ENCODE results near the gene ASXL3.

- TF ChIP-seq ZFP30 (CRISPR knock-in tag; IDR thresholded peaks at IDR 0.05) (no peak), ZFP3 (CRISPR knock-in tag; IDR thresholded peaks at IDR 0.05) (no peak), SNAI2 (CRISPR knock-in tag; IDR thresholded peaks at IDR 0.05) (no peak), TOX (CRISPR knock-in tag; IDR thresholded peaks at IDR 0.05; ENCODE audit: borderline replicate concordance) (no peak), ZNF8 (CRISPR knock-in tag; IDR thresholded peaks at IDR 0.05) (no peak), PPARA (CRISPR knock-in tag; IDR thresholded peaks at IDR 0.05; ENCODE audit: borderline replicate concordance) (no peak), POU6F1 (CRISPR knock-in tag; IDR thresholded peaks at IDR 0.05; ENCODE audit: borderline replicate concordance, low read depth) (no peak), CSDC2 (CRISPR knock-in tag; IDR thresholded peaks at IDR 0.05) (no peak), RARB (CRISPR knock-in tag; IDR thresholded peaks at IDR 0.05) (no peak), ARNTL (CRISPR knock-in tag; IDR thresholded peaks at IDR 0.05; ENCODE audit: borderline replicate concordance, low read depth) (no peak), ZC3H10 (CRISPR knock-in tag; IDR thresholded peaks at IDR 0.05) (no peak), ZNF70 (CRISPR knock-in tag; IDR thresholded peaks at IDR 0.05) (no peak)
- TF ChIP-seq, protein P1, sequence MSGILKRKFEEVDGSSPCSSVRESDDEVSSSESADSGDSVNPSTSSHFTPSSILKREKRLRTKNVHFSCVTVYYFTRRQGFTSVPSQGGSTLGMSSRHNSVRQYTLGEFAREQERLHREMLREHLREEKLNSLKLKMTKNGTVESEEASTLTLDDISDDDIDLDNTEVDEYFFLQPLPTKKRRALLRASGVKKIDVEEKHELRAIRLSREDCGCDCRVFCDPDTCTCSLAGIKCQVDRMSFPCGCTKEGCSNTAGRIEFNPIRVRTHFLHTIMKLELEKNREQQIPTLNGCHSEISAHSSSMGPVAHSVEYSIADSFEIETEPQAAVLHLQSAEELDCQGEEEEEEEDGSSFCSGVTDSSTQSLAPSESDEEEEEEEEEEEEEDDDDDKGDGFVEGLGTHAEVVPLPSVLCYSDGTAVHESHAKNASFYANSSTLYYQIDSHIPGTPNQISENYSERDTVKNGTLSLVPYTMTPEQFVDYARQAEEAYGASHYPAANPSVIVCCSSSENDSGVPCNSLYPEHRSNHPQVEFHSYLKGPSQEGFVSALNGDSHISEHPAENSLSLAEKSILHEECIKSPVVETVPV (CRISPR knock-in tag; IDR thresholded peaks at IDR 0.05), result no peak
- TF ChIP-seq, protein P2, sequence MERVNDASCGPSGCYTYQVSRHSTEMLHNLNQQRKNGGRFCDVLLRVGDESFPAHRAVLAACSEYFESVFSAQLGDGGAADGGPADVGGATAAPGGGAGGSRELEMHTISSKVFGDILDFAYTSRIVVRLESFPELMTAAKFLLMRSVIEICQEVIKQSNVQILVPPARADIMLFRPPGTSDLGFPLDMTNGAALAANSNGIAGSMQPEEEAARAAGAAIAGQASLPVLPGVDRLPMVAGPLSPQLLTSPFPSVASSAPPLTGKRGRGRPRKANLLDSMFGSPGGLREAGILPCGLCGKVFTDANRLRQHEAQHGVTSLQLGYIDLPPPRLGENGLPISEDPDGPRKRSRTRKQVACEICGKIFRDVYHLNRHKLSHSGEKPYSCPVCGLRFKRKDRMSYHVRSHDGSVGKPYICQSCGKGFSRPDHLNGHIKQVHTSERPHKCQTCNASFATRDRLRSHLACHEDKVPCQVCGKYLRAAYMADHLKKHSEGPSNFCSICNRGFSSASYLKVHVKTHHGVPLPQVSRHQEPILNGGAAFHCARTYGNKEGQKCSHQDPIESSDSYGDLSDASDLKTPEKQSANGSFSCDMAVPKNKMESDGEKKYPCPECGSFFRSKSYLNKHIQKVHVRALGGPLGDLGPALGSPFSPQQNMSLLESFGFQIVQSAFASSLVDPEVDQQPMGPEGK (CRISPR knock-in tag; IDR thresholded peaks at IDR 0.05; ENCODE audit: borderline replicate concordance), result no peak
Observed at GRCh38 chr18:33557706-33558105, 20.3 kb upstream of the ASXL3 start.
